8988T (cell line): ENCODE data around the gene LAMA2.

Experiments
- DNase-seq: peaks from one replicate; pipeline ENCODE4 v3.0.0; 2011

LAMA2 gene

DNA sequence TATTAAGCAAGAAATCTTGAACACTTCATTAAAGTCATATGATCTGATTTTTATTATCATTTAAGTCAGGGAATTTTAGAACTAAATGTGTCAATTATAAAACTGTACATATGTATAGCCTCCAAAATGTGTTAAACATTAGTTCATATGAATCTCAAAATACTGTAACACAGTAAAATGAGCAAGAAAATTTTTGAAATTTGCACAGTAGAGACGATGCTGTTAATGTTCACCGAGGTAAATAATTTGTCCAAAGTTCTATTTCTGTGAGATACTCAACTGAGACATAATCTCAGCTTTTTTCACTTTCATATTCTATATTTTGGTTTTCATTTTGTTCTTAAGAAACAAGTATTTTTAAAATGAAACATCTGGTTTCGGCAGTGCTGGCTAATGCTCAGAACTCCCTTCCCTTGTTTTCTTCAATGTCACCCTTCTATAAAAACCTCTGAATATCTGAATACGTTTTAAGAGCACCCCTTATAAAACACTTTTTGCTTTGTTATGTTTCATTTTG lies 353.1 kb downstream of the LAMA2 start:
- DNase-seq = no peak

DNA sequence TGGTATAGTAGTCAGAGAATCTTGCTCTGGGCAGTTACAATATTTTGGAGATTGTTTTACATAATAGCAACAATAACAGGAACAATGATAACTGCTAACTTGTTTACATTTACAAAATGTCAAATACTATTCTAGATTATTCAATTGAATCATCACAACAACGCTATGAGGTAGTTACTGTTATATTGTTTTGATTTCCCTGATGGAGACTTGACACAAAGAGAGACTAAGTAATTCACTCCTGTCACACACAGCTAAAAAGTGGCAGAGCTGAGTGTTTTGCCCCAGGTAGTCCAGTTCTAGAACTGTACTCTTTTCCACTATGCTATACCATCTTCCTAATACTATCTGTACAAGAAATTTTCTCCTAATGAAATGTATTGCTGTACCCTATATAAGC lies 356.1 kb downstream of the LAMA2 start:
- no peak for DNase-seq

DNA sequence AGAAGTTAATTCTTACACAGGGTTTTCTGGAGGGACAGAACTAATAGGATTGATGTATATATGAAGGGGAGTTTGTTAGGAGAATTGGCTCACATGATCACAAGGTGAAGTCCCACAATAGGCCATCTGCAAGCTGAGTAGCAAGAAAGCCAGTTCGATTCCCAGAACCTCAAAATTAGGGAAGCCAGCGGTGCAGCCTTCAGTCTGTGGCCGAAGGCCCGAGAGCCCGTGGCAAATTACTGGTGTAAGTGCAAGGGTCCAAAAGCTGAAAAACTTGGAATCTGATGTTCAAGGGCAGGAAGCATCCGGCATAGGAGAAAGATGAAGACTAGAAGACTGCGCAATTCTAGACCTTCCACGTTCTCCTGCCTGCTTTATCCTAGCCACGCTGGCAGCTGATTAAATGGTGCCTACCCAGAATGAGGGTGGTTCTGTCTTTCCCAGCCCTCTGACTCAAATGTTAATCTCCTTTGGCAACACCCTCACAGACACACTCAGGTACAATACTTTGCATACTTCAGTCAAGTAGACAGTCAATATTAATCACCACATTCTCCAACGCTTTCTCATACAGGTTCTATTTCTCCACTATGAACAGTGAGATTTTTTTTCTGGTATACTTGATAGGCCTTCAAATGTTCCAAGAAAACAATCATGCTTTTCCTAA lies 357.0 kb downstream of the LAMA2 start:
- no peak for DNase-seq

DNA sequence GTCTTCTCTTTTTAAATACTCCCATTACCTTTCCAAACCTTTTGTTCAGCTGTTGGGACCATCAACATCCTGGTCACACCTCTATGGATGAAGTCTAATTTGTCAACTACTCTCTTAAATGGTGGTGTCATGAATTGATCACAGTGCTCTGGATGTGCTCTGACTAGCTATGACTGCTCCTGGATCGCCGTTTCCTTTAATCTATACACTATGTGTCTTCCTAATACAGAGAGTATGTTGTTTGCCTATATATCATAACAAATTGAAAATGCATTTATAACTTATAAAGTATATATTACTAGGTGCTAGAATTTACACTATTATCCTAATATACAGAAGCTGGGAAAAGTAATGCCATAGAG lies 357.5 kb downstream of the LAMA2 start:
- DNase-seq = no peak

DNA sequence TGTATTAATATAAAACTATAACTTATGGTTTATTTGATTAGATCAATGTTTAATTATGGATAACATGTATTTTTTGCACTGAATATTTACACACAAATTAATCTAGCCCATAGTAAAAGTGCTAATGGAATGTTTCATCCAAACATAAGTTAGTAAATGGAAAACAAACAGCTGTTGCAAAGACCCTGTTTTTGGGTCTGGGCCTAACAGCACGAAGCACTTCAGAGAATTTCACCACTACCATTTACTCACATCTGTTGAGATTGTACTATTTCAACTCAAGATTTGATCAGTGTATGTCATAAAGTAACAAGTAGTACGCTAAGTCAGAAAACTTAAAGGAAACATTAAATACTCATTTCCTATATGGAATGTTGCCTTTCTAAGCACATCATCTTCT lies 359.6 kb downstream of the LAMA2 start:
- DNase-seq = no peak

DNA sequence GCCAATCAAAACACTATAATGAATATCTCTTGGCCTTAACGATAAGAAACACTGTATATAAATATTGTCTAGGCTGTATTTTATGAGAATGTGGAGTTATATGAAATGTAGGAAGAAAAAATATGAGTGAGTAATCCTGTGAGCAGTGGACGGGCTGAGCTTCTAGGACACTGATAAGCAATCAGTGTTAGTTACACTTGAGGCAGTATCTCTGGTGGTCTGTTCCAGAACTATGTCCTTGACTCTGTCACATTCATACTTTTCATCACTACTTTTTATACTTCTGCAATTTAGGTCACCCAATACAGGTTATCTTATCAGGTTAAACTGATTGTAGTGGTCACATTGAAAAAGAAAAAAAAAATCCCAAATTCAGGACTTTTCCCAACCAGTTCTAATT lies 360.4 kb downstream of the LAMA2 start:
- DNase-seq = no peak

DNA sequence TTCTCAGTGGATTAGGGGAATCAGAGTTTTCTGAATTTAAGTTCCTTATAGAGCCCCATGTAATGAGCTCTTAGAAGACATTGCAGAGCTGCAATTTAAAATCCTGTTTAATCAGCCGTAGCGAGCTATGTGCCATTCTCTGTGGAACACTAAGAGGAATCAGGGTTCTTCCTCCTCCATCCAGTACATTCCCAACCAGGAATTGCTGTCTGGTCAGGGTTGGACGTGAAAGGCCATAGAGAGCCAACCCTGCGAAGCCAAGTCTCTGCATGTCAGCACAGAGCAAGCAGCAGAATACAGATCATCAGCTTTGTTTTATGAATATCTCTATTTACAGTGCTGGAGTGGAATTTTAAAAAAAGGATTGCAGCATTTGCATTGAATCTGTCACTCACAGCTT lies 366.0 kb downstream of the LAMA2 start:
- no peak for DNase-seq

DNA sequence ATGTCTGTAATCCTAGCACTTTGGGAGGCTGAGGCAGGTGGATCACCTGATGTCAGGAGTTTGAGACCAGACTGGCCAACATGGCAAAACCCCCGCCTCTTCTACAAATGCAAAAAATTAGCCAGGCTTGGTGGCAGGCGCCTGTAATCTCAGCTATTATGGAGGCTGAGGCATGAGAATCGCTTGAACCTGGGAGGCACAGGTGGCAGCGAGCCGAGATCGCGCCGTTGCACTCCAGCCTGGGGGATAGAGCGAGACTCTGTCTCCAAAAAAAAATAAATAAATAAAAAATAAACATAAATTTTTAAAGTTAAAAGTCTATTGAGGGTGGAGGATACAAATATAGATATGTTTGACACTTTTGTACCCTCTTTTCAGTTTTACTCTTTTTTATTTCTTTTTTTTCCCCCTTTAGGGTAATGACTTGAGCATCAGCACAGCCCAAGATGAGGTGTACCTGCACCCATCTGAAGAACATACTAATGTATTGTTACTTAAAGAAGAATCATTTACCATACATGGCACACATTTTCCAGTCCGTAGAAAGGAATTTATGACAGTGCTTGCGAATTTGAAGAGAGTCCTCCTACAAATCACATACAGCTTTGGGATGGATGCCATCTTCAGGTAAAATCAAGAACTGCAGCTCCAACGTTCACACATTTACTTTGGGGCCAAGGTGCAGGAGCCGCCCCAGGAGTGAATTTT lies 368.9 kb downstream of the LAMA2 start:
- no peak for DNase-seq

DNA sequence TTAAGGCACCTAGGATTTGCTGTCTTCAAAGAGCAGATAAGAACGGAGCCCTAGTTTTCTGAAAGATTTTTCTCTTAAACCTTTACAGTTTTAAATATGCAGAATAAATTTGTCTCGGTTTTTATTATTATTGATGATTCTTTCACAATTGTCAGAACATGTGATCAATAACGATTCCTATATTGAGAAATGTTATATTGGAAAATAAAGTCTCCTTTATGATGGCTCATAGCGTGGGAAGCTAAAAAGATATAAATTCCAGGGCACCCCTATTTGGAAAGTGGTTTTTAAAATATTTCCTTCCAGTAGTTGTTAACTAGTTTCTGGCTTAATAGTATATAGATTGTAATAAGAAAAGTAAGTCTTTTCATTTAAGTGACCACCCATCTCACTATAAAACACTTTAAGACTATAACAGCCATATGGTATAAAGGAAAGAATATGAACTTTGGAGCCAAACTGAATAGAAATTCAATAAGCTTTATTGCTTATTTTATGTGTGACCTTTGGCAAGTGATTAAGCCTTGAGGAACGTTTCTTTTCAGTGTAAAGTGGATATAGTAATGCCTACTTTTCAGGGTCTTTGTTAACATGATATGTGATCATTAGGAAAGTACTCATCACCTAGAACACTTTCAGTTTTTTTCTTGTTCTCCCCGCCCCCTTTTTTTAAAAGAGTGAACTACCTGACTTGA lies 369.6 kb downstream of the LAMA2 start:
- no peak for DNase-seq

DNA sequence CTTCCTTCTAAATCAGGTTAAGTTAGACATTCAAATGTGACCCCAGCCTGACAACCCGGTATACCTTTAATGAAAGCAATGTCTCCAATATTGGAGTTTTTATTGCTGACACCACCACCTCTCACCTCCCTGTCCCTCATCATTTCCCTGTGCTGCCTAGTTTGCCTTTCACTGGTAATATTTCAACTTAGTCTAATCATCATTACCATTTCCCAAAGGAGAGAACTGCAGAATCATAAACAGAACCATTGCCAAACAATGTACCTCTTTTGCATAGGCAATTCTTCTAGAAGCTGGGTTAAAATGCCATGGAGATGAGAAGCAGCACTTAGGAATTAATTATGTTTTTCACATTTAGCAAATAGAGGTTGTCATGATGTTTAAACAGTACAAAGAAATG lies 370.3 kb downstream of the LAMA2 start:
- no peak for DNase-seq

DNA sequence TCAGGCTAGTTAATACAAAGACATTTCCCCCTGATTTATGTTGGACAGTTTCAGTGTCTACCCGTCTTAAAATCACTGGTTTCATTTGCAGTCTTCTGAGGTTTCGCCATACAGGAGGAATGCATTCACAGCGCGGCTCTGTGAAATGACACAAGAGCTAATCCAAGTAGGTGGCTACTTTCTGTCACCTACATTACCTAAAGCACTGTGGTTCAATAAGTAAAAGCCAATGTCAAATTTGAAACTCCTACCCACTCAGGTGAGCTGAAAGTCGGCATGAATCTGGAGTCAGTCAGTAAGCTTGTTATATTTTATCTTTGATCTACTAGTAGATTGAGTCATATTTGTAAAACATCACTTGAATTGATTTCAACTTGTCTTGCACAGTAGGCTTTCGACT lies 370.8 kb downstream of the LAMA2 start:
- no peak for DNase-seq

DNA sequence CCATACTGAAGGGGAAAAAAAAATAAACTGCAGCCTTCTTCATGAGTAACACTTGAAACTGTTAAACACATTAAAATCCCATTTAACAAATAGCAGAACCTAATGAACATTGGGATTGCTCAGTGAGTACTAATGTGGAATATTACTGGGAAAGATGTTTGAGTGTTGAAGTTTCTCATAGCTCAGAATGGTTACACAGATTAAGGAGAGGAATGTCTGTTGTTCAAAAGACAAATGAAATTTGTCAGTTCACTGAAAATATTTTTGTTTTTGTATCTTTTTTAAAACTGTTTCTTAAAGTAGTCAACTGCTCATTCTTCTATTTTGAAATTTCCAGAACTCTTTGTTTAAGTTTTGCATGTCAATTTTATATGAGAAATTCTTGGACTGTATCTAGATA lies 374.3 kb downstream of the LAMA2 start:
- no peak for DNase-seq

DNA sequence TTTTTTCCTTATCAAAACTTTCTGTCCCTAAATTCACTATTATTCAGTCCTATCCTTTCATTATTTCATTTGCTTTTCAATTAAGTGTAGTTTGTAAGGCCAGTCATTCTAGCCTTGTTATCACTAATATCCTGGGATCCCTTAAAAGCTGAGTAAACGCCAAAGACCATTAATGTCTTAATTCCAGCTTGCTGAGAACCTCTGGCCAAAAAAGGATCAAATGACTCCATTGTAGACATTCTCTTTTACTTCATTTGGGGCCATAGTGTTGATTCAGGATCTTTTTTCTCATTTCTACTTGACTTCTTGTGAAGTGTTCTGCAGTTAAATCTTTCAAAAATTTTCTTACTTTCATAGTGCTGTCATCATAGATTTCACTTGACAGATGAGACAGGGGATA lies 379.7 kb downstream of the LAMA2 start:
- DNase-seq = no peak

DNA sequence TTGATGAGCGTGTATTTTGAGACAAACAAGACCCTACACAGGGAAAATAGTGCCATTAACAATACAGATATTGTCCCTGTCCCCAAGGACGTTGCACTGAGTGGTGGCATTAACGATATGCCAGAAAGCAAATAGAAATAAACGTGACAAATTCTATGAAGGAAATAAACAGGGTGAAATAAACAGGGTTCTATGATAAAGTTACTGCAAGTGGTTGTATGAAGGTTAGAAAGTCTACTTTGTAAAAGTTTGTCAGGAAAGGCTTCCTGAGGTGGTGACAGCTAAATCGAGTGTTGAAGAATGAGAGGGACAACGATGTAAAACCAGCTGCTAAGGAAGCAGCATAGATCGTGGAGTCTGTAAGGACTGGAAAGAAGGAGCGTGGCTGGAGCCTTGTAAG lies 380.2 kb downstream of the LAMA2 start:
- no peak for DNase-seq

DNA sequence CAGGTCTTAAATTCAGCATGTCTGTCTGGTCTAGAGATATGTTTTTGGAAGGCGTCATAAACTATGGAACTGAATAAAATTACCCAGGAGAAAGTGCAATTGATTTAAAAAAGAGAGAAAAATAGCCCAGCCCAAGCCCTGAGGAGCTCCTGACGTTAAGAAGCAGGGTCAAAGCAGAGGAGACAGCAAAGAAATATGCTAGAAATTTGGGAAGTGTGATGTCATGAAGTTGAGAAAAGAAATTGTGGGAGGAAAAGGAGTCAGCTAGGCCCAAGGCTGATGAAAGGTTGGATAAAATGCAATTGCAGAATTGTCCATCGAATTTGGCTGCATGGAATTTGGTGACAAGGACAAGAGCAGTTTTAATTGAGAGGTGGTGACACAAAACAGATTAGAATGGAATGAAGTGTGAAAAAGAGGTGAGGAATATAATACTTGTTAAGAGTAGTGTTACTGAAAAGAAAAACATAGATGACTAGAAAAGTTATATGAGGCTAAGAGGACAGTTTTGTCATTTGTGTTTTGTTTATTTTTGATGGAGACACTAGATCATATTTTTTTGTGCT lies 381.6 kb downstream of the LAMA2 start:
- DNase-seq = no peak

DNA sequence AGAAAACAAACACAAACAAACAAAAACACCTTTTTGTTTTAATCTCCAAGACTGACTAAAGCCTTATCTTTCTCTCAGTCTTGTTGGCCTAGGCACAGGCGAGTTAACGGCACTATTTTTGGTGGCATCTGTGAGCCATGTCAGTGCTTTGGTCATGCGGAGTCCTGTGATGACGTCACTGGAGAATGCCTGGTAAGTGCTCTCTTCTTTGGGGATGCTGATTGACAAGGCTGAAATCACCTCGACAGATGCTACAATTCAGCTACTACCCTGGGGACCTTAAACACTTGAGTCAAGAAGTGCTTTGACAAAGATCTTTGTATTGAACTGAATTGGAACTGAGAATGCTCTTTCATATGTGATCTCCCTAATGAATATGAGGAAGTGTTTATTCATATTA lies 384.1 kb downstream of the LAMA2 start:
- DNase-seq = no peak

DNA sequence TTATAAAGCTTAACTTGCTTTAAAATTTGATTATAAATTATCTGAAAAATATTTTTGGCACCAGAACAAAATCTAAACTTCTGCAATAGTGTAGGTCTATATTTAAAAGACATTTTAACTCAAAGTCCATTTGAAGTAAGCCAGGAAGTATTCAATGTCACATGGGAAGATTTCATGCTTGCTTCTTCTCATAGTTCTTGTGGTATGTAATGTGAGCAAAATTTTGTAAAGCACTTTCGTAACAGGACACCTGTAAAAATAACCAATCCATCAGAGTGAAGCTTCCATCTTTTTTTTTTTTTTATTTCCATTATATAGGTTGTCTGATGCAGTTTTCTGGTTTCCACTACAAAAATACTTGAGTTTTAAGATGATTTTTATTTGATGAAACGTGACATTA lies 386.1 kb downstream of the LAMA2 start:
- DNase-seq = no peak

DNA sequence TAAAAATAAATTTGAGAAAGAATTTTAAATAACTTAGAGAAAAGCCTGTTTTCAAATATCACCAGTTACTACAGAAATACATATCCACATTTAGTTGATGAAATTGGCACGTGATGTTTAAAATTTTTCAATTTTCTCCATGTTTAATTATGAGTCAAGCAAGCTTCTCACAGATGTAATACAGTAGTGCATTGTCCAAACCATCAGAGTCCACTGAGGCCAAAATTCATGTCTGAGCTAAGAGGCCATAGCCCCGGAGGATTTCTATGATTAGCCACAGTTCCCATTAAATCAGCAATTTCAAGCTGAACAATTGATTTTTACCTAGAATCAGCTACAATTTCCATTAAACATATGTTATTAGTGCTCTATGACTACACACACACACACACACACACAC lies 387.0 kb downstream of the LAMA2 start:
- DNase-seq = no peak

DNA sequence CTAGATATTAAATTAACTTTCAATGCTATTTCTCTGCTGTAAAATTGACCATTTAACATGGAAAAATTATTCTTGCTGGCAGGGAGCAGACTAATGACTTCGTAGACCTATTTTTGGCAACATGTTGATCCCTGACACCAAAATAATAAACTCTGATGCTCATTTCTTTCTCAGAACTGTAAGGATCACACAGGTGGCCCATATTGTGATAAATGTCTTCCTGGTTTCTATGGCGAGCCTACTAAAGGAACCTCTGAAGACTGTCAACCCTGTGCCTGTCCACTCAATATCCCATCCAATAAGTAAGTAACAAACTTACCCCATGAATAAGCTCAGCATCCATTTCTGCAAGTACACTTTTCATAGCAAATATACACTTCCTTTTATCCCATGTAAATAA lies 387.5 kb downstream of the LAMA2 start:
- no peak for DNase-seq

DNA sequence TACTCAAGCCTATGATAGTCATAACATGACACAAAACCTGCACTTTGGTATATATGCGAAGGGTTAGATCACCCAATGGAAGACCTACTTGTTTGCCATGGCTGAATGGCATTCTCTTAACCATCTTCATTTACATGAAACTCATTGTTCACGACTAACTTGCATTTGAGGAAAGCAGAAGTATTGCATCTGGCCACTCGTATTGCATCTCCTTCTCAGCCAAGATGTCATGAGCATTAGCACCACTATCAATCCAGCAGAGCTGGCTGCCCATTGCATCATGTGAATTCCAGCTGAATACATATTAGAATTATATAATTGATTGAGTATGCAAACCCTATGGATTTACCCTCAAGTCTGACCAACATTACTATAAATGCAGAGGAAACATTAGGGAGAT lies 390.2 kb downstream of the LAMA2 start:
- no peak for DNase-seq

DNA sequence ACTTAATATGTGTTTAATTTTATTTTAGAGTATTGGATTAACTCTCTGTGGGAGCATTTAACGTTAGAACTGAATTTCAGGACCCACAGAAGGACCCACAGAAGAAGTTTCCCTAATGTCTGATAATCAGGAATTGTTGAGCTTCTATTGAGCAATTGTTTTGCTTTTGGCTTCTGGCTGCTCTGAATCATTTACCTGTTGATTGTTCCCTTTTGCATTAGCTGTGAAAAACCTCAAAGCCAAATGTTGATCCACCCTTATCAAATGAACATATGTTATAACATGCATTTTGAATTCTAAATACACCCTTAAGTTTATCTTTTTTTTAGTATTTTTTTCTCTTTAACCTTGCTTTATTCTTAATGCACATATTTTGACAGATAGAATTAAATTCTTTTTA lies 393.5 kb downstream of the LAMA2 start:
- no peak for DNase-seq

DNA sequence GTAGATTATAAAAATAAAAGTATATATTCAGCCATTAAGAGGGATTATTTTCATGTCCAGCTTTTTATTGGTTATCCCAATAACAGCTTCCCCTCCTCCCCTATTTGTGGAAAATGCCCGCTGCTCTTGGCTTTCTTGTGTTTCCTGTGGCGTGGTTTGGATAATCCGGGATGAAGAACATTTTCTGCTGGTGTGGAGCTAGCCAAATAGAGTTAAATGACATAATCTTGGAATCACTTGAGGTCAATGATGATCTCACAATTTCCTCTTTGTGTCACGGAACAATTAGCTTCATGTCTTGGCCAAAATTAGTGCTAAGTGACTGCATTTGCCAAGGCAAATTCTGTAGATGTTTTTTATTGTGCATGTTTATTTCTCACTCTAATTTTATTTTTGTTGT lies 394.0 kb downstream of the LAMA2 start:
- DNase-seq = no peak

DNA sequence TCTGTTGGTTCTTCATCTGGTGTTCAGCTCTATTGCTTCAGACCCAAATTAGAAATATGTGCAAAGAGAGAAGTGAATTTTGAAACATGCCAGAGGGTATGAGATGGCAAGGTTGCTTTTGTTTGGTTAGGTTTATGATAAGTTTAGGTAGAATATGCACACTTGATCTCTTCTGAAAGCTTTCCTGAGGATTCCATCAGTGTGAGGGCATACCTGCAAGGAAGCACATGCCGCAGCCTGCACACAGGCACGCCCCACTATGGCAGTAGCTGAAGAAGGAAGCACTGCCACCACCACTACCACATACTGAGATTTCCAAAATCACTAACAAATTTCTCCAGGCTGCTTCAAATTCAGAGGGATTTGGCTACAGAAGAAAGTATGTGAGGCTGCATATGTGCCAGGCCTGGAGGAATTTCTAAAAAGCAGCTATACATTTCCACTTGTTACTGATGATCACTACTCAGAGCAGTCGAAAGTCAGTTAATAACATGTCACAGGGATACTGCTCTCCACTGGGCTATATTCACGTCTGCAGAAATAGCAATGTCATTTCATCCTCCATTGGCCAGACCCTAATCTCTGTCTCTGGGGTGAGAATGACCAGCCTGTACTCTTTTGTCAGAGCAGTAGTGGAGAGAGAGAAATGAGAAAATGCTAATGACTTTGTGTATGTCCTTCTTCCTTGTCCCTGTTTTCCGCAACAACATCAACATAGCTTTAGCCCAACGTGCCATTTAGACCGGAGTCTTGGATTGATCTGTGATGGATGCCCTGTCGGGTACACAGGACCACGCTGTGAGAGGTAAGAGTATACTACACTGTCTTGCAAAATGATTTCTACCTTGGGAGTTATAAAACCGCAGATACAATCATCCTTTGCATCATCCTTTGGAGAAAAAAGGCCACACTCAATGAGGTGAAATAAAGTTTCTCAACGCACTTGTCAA lies 396.7 kb downstream of the LAMA2 start:
- DNase-seq = no peak
